Measurements from ENCODE around the gene APEH. TPM values are rescaled to one million over a fixed set of nuclear protein-coding genes. Genes with fewer than 3 reads are reported as not detected.

The APEH gene
- 100 to 1,000 TPM; 101 to 140 (median 110) TPM for total RNA-seq
- polyA plus RNA-seq, result 10 to 100 TPM; 18.2 to 65.7 TPM
- long read RNA-seq, donor 1, transcript APEH-201 (22 exons, 3,220 nt), result major isoform, 158 of 220 reads
- long read RNA-seq, donor 1, partial matches to known transcripts, result 38 of 220 reads
- long read RNA-seq, donor 1, other reads (novel, unspliced or antisense), result 24 of 220 reads
- long read RNA-seq, donor 2, transcript APEH-201 (22 exons, 3,220 nt), result major isoform, 154 of 215 reads
- long read RNA-seq, donor 2, partial matches to known transcripts, result 30 of 215 reads
- long read RNA-seq, donor 2, other reads (novel, unspliced or antisense), result 31 of 215 reads
- long read RNA-seq, donor 3, transcript APEH-201 (22 exons, 3,220 nt), result major isoform, 159 of 245 reads
- long read RNA-seq, donor 3, partial matches to known transcripts, result 50 of 245 reads
- long read RNA-seq, donor 3, other reads (novel, unspliced or antisense), result 36 of 245 reads

DNA sequence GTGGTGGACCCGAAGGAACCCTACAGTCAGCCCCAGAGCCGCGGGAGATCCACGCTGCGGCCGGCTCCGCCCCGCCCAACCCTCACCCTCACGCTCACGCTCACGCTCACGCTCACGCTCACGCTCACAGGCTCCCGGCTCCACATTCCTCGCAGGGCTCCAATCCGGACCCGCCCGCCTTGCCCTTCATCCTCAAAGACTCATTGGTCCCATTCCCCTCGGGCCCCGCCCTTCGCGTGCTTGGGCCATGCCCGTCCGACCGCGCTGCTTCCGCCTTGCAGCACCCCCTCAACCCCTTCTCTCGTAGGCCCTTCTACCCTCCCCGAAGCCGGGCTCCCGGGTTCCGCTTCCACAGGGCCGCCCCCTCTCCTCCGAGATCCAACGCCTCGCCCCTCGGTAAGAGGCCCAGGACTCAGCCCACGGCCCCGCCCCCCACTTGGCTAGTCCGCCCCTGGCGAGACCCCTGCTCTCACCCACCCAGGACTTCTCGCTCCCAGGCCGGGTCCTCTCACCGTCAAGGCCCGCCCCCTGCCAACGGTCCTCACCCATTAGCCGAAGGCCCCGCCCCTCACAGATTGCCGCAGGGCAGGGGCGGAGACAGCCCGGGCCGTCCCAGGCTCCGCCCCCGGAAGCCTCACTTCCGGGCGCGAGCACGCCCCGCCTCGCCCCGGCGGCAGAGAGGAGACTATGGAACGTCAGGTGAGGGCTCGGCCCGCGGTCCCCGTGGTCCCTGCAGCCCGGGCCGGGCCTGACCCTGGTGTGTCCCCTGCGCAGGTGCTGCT lies at the start of gene APEH:
Gene APEH, plus strand, starts transcription at position 637 of the 782 bp plus-strand sequence. Its CDS starts 51 bp downstream, at position 688.
- WGBS, 2 donors, result 0 to 1% methylated on average over 71 of the region's 71 CpGs
- Histone ChIP-seq H3K9me3 (no peaks in the 10 kb centered on the region), H3K4me1 (peaks cover 0 to 21% (median 17%) of the 10 kb centered on the region in 9 donors), H3K27me3 (no peaks in the 10 kb centered on the region), H3K4me3 (peak within 1 kb of the TSS; percentile 61 to 99 (median 84)), H3K36me3 (peaks cover 0 to 34% (median 30%) of the 10 kb centered on the region in 9 donors), H3K27ac (peak within 1 kb of the TSS; percentile 77 to 97 (median 92))
- TF ChIP-seq, protein P1, sequence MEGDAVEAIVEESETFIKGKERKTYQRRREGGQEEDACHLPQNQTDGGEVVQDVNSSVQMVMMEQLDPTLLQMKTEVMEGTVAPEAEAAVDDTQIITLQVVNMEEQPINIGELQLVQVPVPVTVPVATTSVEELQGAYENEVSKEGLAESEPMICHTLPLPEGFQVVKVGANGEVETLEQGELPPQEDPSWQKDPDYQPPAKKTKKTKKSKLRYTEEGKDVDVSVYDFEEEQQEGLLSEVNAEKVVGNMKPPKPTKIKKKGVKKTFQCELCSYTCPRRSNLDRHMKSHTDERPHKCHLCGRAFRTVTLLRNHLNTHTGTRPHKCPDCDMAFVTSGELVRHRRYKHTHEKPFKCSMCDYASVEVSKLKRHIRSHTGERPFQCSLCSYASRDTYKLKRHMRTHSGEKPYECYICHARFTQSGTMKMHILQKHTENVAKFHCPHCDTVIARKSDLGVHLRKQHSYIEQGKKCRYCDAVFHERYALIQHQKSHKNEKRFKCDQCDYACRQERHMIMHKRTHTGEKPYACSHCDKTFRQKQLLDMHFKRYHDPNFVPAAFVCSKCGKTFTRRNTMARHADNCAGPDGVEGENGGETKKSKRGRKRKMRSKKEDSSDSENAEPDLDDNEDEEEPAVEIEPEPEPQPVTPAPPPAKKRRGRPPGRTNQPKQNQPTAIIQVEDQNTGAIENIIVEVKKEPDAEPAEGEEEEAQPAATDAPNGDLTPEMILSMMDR (IDR thresholded peaks at IDR 0.05), result peak in 1 of 9 donors; percentile 6
- intact Hi-C loops (cut with DNase I), result loop anchor here in 3 of 10 donors (5.0 to 10.0 kb wide), 4 partner anchors 137 to 217 kb away; partner anchors contain the start of gene DAG1 (in 2 of the 3)
- ATAC-seq (peak; percentile 92 to 97 (median 95)), DNase-seq (peak; percentile 94)

DNA sequence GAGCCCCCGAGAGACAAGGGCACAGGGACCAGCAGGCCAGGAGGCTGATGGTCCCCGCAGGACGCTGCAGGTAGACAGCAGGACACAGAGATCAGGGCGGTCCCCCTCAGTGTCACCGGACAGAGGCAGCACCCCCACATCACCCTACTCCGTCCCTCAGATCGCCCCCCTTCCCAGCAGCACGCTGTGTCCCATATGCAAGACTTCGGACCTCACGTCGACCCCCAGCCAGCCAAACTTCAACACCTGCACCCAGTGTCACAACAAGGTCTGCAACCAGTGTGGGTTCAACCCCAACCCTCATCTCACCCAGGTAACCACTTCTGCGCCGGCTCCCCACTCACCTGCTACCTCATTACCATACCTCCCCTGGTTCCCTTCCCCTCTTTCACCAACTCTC lies 49.1 kb upstream of the APEH start:
- Histone ChIP-seq H3K27ac (no peak overlapping the region), H3K27me3 (no peaks in the 10 kb centered on the region), H3K36me3 (no peaks in the 10 kb centered on the region), H3K9me3 (no peaks in the 10 kb centered on the region), H3K4me3 (no peak overlapping the region), H3K4me1 (no peaks in the 10 kb centered on the region)
- 96% methylated on average over 13 of the region's 13 CpGs for WGBS, 2 donors
- no peak for DNase-seq
- ATAC-seq, result no peak
- TF ChIP-seq, protein P1 (IDR thresholded peaks at IDR 0.05), result no peak
- intact Hi-C loops (cut with DNase I), result no loop called here

DNA sequence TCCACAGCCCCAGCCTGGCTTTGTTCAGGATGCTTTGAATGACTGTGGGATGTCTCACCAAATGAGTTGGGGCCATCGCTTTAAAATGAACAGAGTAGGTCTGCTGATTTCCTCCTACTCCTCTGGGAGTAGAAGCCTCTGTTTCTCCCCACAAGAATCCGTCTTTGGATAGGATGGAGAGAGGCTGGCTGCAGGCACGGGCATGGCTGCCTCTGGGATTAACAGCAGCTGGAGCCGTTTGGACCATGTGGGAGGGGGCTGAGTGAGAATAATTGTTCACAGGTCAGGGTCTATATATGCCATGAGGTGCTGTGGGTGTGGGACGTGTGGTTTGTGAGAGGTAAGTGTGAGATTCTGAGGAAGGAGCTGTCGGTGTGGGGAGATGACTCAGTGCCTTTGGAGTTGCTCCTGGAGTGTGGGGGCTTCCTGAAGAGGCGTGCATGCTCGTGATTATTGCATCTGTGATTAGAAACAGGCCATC lies 48.0 kb upstream of the APEH start:
- intact Hi-C loops (cut with DNase I), result no loop called here
- Histone ChIP-seq H3K27me3 (no peaks in the 10 kb centered on the region), H3K27ac (no peak overlapping the region), H3K4me1 (no peaks in the 10 kb centered on the region), H3K9me3 (no peaks in the 10 kb centered on the region), H3K36me3 (no peaks in the 10 kb centered on the region), H3K4me3 (no peak overlapping the region)
- TF ChIP-seq, protein P1 (IDR thresholded peaks at IDR 0.05), result no peak
- DNase-seq, result no peak
- ATAC-seq, result no peak
- 66 to 67% methylated on average over 8 of the region's 8 CpGs for WGBS, 2 donors

DNA sequence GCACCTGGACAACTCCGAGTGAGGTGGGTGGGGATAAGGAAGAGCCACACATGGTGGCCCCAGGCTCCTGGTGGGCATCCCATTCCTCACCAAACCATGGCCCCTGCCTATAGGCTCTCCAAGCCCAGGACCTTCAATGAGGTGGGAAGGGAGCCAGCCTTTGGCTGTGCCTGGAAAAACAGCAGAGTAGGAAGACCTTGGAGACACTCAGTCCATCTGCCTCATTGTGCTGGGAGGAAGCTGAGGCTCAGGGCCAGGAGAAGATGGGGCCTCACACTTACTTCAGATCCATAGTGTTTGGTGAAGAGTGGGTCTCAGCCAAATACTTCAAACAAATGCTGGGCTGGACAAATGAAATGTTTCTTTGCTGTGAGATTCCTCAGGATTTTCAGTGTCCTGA lies 47.4 kb upstream of the APEH start:
- TF ChIP-seq, protein P1 (IDR thresholded peaks at IDR 0.05), result no peak
- Histone ChIP-seq H3K27ac (no peak overlapping the region), H3K36me3 (no peaks in the 10 kb centered on the region), H3K4me1 (no peaks in the 10 kb centered on the region), H3K4me3 (no peak overlapping the region), H3K9me3 (peaks cover 0 to 5% (median 0%) of the 10 kb centered on the region in 11 donors), H3K27me3 (no peaks in the 10 kb centered on the region)
- DNase-seq (no peak), ATAC-seq (peak in 1 of 8 donors; percentile 26)
- intact Hi-C loops (cut with DNase I), result no loop called here
- 88 to 93% methylated on average over 1 of the region's 1 CpG for WGBS, 2 donors
